Vagina (tissue), 2 donors: ENCODE data around the gene SEMA6A.

Experiments used
- POLR2AphosphoS5 ChIP-seq, 2 donors: sonication (generic); formaldehyde crosslinking; IDR thresholded peaks; one replicate each; pipeline ENCODE4 v1.9.0; 2017; ENCODE audit warnings: antibody characterized with exemption in 2 of 2, mild to moderate bottlenecking in 2 of 2, low read depth in 1 of 2; ENCODE audit not compliant: insufficient read depth in 1 of 2
- TF ChIP-seq, protein P1 (sequence below), 3 experiments: fragments of 450-650 bp in 2 of 3; fragments of 200-600 bp in 1 of 3; sonication (generic) in 1 of 3; IDR thresholded peaks; one replicate each; pipeline ENCODE4 v1.5.1; 2017 to 2019; ENCODE audit warnings: antibody characterized with exemption in 3 of 3, mild to moderate bottlenecking in 2 of 3, moderate library complexity in 2 of 3

DNA sequence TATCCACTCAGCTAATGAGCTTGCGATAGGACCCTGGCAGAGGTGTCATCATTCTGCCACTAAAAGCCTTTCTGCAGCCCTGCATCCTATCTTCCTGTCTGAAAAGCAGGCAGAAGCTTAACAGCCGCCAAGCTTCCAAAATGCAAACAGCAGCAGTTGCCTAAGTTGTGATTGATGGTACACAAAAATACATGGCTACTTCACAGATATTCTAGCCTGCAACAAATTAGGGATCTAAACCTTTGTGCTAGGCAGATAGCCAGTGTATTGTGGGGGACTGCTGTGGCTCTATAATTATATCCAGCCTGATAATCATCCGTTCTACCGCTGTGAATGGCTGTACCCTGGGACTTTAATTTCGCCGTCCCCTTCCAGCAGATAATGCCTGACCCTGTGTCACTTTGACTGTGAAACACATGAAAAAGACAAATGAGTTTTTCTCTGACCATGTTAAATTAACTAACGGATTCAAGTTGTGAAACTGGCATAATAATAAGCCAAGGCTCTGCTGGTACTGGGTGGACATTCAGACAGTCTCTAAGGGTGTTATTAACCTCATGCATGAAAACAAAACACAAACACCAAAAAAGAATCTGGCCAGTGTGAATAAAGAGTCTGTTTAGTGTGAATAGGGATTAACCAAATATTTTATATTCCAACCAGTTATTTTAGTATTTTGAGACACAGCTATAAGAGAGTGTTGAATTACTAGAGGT lies 45.9 kb downstream of the SEMA6A start:
- no peak for TF ChIP-seq POLR2AphosphoS5 (IDR thresholded peaks at IDR 0.05; ENCODE audit: insufficient read depth in 1 of 2, low read depth in 1 of 2)
- TF ChIP-seq, protein P1, sequence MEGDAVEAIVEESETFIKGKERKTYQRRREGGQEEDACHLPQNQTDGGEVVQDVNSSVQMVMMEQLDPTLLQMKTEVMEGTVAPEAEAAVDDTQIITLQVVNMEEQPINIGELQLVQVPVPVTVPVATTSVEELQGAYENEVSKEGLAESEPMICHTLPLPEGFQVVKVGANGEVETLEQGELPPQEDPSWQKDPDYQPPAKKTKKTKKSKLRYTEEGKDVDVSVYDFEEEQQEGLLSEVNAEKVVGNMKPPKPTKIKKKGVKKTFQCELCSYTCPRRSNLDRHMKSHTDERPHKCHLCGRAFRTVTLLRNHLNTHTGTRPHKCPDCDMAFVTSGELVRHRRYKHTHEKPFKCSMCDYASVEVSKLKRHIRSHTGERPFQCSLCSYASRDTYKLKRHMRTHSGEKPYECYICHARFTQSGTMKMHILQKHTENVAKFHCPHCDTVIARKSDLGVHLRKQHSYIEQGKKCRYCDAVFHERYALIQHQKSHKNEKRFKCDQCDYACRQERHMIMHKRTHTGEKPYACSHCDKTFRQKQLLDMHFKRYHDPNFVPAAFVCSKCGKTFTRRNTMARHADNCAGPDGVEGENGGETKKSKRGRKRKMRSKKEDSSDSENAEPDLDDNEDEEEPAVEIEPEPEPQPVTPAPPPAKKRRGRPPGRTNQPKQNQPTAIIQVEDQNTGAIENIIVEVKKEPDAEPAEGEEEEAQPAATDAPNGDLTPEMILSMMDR (IDR thresholded peaks at IDR 0.05): no peak
